Heart left ventricle (tissue), 13 donors: ENCODE data around the gene IFI27.

ENCODE experiments used
- CTCF ChIP-seq, 12 donors: fragments of 200-600 bp; sonication (generic) in 4 of 12; IDR thresholded peaks; one replicate each; pipeline versions ENCODE4 v1.5.0 to v1.8.0; 2018 to 2022; ENCODE audit warnings: antibody characterized with exemption in 12 of 12, mild to moderate bottlenecking in 5 of 12
- POLR2A ChIP-seq, 2 donors: fragments of 450-650 bp; IDR thresholded peaks; one replicate each; pipeline ENCODE4 v1.6.1; 2017; ENCODE audit warnings: antibody characterized with exemption in 2 of 2, mild to moderate bottlenecking in 2 of 2, moderate library complexity in 2 of 2
- donor health status: ischemic (EF 13 %, LVEDD 7.1; RV severe dilation, severe dysfunction).
- donor health status: DM: no; HTN: yes; CAD: no.
- donor health status: DM: no; HTN: no; CAD: no.
- donor health status: ischemic (EF 25% LVEDD 6.9; RV normal size, moderate dysfunction).
- donor health status: ischemic (EF 25% LVEDD 5.7; RV mildly dilated, moderate dysfunction).
- donor health status: ischemic (EF 35%, LVEDD 5.7; RV mildly dilated, moderate dysfunction).
- donor health status: nonischemic (EF 11% LVEDD 7.7; RV severe dilation, severe dysfunction).
- donor health status: DM: yes; HTN: yes; CAD: no.
- donor health status: PGD.
- donor health status: ischemic (EF 29% LVEDD 5.4; RV normal size, mild dysfunction).
- donor health status: nonischemic (EF 23%, LVEDD 6.1; RV moderate dilation, normal function).

- TF ChIP-seq CTCF (IDR thresholded peaks at IDR 0.05) (no peak), POLR2A (IDR thresholded peaks at IDR 0.05) (no peak)
These were observed 5.8 kb upstream of the IFI27 start for GRCh38 chr14:94104731-94105130.
